Umbilical cord (tissue), 2 donors: ENCODE data around the gene AMN. TPM values are rescaled to one million over a fixed set of nuclear protein-coding genes. Genes with fewer than 3 reads are reported as not detected.

ENCODE experiments used
- DNase-seq: peaks from one replicate; pipeline ENCODE4 v3.0.0-alpha.2; 2015; ENCODE audit warnings: low spot score
- total RNA-seq: library from RNA; depleted of rRNA; stranded (reverse); fragments of >200 nt; gene quantifications from one replicate; pipeline ENCODE4 v1.2.3, GENCODE V29; 2014; ENCODE audit warnings: low replicate concordance; ENCODE audit not compliant: insufficient read depth

AMN gene
- total RNA-seq, 1 donor from 2014 or later, result not detected

- DNase-seq, result no peak
These were observed 23.5 kb upstream of the AMN start for GRCh38 chr14:102898776-102899515.

- DNase-seq, result no peak
These were observed 23.0 kb upstream of the AMN start for GRCh38 chr14:102899516-102899900.

- DNase-seq, result no peak
These were observed 21.6 kb upstream of the AMN start for GRCh38 chr14:102900631-102901571.

- no peak for DNase-seq
These were observed 20.8 kb upstream of the AMN start for GRCh38 chr14:102901633-102902032.

GRCh38 chr14:102902086-102902485 is 20.4 kb upstream of the AMN start:
- no peak for DNase-seq

- DNase-seq, result no peak
These were observed 19.8 kb upstream of the AMN start for GRCh38 chr14:102902523-102903247.

- no peak for DNase-seq
These were observed 19.1 kb upstream of the AMN start for GRCh38 chr14:102903248-102903888.

GRCh38 chr14:102903889-102904512 is 18.5 kb upstream of the AMN start:
- no peak for DNase-seq

- DNase-seq, result no peak
These were observed 17.1 kb upstream of the AMN start for GRCh38 chr14:102905116-102906108.

GRCh38 chr14:102906616-102907302 is 15.7 kb upstream of the AMN start:
- no peak for DNase-seq

- DNase-seq, result no peak
These were observed 15.1 kb upstream of the AMN start for GRCh38 chr14:102907303-102907844.

- no peak for DNase-seq
These were observed 14.3 kb upstream of the AMN start for GRCh38 chr14:102907980-102908730.

GRCh38 chr14:102908766-102909455 is 13.6 kb upstream of the AMN start:
- DNase-seq, result no peak

- DNase-seq, result no peak
These were observed 13.0 kb upstream of the AMN start for GRCh38 chr14:102909462-102909861.

GRCh38 chr14:102909911-102910310 is 12.6 kb upstream of the AMN start:
- no peak for DNase-seq

GRCh38 chr14:102910442-102910841 is 12.0 kb upstream of the AMN start:
- no peak for DNase-seq

GRCh38 chr14:102911541-102911951 is 10.9 kb upstream of the AMN start:
- no peak for DNase-seq
